Smooth muscle cell of the brain vasculature (primary cell): ENCODE measurements around the gene BCL7B.
"Not testable (repeated sequence)": the region's sequence is repeated elsewhere in the genome, so short reads cannot be mapped to it uniquely, and the experiment has no call there.

Source experiments
- DNase-seq: peaks from one replicate; pipeline ENCODE4 v3.0.0-alpha.2; 2012; ENCODE audit warnings: low read depth, low spot score

Gene BCL7B

GRCh38 chr7:73557397-73558257, at the start of gene BCL7B:
BCL7B (minus strand) TSS chr7:73557690; CDS start chr7:73557578, 112 bp downstream.
- DNase-seq, result no peak

GRCh38 chr7:73605601-73606220, 48.2 kb upstream of the BCL7B start:
- DNase-seq, result no peak

GRCh38 chr7:73602721-73603651, 45.5 kb upstream of the BCL7B start:
- DNase-seq, result no peak

- DNase-seq, result no peak
Measured at GRCh38 chr7:73599916-73600315, 42.4 kb upstream of the BCL7B start.

GRCh38 chr7:73599151-73599882, 41.8 kb upstream of the BCL7B start:
- DNase-seq, result no peak

GRCh38 chr7:73597978-73598782, 40.7 kb upstream of the BCL7B start:
- no peak for DNase-seq

- DNase-seq, result no peak
Measured at GRCh38 chr7:73596191-73597065, 38.9 kb upstream of the BCL7B start.

GRCh38 chr7:73595358-73595757, 37.9 kb upstream of the BCL7B start:
- DNase-seq, result no peak

GRCh38 chr7:73593207-73594045, 35.9 kb upstream of the BCL7B start:
- no peak for DNase-seq

- no peak for DNase-seq
Measured at GRCh38 chr7:73586911-73587310, 29.4 kb upstream of the BCL7B start.

- DNase-seq, result no peak
Measured at GRCh38 chr7:73585196-73585595, 27.7 kb upstream of the BCL7B start.

- DNase-seq, result no peak
Measured at GRCh38 chr7:73582664-73583202, 25.2 kb upstream of the BCL7B start.

- DNase-seq, result not testable (repeated sequence)
Measured at GRCh38 chr7:73581006-73581405, 23.5 kb upstream of the BCL7B start.

- peak; percentile 97 for DNase-seq
Measured at GRCh38 chr7:73578342-73579128, 21.0 kb upstream of the BCL7B start, which contains the start of gene TBL2. TBL2 (minus strand) TSS chr7:73578579; CDS start chr7:73578549, 30 bp downstream.

GRCh38 chr7:73577627-73578341, 20.3 kb upstream of the BCL7B start:
- no peak for DNase-seq

- DNase-seq, result no peak
Measured at GRCh38 chr7:73573791-73574190, 16.3 kb upstream of the BCL7B start.

GRCh38 chr7:73573276-73573675, 15.8 kb upstream of the BCL7B start:
- no peak for DNase-seq
